NCI-H2081 treated with DMSO at 0.1 percent for 48 hours (cell line): ENCODE results near the gene ZSCAN26.
A peak's percentile ranks its signal among the peaks of the same experiment; 100 is the strongest.
"Not testable (repeated sequence)": the region's sequence is repeated elsewhere in the genome, so short reads cannot be mapped to it uniquely, and the experiment has no call there.

Source experiments
- DNase-seq: peaks from one replicate; lab custom pipeline; 2025; lab: John Stamatoyannopoulos, UW

Gene ZSCAN26

DNA sequence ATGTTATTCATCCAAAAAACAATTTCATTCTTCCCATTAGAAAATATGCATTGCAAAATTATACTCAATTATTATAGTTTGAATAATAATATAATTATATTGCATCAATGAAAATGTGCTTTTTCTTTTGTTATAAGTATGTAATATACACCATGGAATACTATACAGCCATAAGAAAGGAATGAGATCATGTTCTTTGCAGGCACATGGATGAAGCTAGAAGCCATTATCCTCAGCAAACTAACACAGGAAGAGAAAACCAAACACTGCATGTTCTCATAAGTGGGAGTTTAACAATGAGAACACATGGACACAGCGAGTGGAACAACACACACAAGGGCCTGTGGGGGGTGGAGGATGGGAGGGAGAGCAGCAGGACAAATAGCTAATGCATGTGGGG is 9.9 kb upstream of the ZSCAN26 start:
- DNase-seq = no peak

DNA sequence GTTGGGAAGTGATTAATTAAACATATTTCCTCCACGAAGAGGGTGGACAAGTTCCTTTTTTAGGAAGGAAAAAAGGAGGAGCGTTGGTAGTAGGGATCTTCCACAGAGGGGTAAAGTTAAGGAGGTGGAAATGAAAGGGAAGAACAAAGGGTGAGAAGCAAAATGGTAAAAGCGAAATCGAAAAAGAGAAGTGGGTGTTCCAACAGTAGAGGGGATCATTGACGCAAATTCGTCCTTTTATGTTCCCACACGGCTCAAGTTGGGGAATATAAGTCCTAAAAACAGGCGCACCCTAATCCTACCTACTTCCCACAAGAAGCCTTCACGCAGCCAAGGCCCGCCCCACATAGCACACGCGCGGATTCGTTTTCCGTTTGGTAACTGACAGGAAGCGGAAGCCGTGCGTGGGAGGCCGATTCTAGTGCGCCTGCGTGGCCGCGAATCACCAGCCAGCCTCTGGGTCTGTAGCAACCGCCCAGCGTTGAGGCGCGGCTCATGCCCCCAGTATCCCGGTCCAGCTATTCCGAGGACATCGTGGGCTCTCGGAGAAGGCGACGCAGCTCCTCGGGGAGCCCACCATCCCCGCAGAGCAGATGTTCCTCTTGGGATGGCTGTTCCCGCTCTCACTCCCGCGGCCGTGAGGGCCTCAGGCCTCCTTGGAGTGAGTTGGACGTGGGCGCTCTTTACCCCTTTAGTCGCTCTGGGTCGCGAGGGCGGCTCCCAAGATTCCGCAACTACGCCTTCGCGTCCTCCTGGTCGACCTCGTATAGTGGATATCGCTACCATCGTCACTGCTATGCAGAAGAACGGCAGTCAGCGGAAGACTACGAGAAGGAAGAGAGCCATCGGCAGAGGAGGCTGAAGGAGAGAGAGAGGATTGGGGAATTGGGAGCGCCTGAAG is 7.8 kb upstream of the ZSCAN26 start, which contains the start of gene NKAPL:
Gene NKAPL, plus strand, starts transcription at position 421 of the 901 bp plus-strand sequence. Its CDS starts 75 bp downstream, at position 496.
- DNase-seq = no peak

GRCh38 chr6:28263922-28264321 is 3.0 kb upstream of the ZSCAN26 start:
- DNase-seq = no peak

DNA sequence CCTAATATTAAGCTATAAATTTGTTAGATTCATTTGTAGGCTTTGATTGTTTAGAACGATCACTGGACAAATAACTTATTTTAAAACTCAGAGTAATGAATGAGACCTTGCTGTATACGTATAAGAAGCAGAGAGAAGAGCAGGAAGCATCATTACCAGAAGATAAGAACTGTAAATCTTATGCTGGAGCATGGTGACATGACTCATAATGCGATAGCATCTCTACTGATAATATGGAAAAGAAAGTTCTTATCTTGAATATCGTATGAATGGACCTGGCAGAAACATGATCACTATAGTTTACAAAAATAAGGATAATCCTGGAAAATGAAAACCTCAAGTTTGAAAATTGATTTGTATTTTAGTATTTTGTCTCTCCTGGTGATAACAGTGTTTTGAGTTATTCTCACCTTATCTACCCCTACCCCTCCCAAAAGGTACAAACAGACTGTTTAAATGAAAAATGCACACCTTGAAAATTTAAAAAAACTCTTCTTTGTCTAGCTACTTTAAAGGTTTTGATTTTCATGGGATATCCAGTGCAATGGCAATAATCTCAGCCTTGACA is 2.0 kb upstream of the ZSCAN26 start:
- DNase-seq = no peak

GRCh38 chr6:28266563-28266961 is 381 bp upstream of the ZSCAN26 start:
- DNase-seq = no peak

DNA sequence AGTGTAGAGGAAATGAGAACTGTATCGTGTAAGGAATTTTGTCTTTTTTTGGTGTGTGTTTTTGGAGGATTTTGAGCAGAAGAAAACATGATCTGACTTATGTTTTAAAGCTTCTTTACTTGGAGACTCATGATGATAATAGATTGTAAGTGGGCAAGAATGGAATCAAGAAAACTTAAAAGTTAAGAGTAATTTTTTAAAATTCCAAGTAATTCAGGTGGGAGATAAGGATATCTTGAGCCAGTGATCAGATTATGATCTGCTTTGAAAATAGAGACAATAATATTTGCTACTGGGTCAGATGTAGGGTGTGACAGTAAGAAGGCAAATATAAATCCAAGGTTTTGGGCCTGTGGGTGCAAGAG is 734 bp downstream of the ZSCAN26 start:
- DNase-seq = no peak

DNA sequence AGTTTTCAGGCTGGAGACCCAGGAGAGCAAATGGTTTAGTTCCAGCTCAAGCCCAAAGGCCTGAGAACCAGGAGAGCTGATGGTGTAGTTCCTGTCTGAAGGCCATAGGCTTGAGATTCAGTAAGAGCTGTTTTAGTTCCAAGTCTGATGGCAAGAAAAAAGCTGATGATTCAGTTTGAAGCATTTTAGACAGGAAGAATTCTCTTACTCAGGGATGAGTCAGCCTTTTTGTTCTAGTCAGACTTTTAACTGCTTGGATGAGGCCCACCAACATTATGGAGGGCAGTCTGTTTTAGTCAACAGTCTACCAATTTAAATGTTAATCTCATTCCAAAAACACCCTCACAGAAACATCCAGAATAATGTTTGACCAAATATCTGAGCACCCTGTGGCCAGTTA is 2.5 kb downstream of the ZSCAN26 start:
- DNase-seq = no peak

DNA sequence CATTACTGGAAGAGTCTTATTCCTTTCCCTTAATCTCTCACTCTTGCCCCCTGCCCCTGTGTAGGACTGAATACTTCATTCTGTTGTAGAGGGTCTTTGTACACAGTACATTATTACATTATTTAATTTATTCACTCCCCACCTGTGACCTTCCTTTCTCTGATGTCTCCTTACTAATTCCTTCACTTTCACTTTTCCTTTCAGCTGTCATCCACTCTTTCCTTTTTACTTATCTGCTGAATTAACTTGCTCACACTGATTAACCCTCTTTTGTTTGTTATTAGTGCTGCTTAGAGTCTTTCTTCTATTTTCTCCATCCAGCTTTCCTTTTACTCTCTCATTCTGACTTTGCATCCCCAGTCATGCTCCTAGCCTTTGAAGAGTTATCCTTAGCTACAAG is 7.9 kb downstream of the ZSCAN26 start:
- DNase-seq = no peak

DNA sequence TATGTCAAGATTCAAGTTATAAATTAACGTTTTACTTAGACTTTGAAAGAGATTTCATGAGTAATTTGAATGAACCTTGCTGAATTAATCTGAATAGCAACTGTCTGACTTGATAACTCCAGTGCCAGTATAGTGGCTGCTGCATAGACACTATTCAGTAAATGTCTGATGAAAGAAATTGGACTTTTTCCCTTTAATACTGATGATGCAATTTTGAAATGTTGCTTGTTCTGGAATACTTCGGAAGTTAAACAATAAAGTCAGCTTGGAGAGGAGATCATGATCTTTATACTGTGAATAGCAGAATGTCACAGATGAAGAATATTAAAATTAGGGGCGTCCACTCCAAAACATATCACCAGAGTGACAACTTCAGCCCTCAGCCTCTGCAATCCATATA is 10.8 kb downstream of the ZSCAN26 start:
- DNase-seq = no peak

- no peak for DNase-seq
Measured at GRCh38 chr6:28280595-28281287, 13.8 kb downstream of the ZSCAN26 start.

DNA sequence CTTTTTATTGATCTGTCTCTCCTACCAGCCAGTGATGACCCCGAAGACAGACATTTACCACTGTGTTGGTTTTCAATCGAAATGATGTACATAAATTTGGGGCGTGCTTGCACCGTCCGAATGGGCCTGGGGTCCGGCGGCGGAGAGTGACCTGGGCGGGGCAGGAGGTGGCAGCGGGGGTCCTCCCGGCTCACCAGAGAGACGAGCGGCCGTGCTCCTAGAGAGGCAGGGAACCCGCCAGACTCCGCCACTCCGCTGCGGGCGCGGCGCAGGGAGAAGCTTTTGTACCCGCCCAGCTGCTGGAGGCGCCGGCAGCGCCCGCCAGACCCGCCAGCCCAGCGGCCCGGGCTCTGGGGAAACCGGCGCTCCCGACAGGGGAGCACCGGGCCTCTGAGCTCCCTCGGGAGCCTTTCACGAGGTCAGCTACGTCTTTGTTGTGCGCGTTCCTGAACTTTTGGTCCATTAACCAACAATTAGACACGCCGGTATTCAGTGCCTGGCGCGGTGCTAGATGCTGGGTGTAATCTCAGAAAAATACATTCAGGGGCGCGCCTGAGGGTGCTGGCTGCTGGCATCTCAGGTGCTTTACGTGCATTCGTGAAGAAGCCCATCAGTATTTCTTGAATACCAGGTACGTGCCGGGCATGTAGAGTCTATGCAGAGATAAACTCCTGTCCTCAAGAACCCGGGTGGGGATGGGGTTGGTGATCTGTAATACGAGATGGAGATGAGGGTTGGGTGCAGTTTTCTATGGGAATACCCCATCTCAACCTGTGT is 14.5 kb downstream of the ZSCAN26 start, which contains the start of gene PGBD1:
Gene PGBD1, plus strand, starts transcription at position 285 of the 777 bp plus-strand sequence. CDS start 2,242 bp downstream, outside the sequence.
- peak; percentile 36 for DNase-seq

GRCh38 chr6:28282926-28283325 is 16.0 kb downstream of the ZSCAN26 start:
- no peak for DNase-seq

GRCh38 chr6:28291573-28291972 is 24.6 kb downstream of the ZSCAN26 start:
- DNase-seq = no peak

GRCh38 chr6:28295326-28295725 is 28.4 kb downstream of the ZSCAN26 start:
- no peak for DNase-seq

DNA sequence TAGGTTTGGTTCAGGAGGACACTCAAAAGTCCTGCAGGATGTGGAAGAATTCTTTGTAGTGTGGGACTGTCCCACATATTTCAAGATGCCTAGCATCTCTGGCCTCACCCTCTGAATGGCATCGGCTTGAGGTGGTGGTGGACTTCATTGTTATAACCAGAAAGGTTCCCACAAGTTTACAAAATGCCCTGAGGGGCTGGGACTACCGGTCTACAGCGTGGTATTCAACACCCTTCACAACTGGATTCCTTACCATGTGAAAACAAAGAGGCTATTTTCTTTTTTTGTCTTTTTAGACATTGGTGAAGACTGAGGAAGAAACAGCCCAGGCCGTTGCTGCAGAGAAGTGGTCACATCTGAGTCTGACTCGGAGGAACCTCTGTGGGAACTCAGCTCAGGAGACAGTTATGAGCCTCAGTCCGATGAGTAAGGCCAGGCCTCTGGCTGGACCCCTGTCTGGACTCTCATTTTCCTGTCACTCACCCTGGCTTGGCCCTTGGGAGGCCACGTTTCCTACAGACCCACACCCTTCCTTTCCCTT is 29.6 kb downstream of the ZSCAN26 start:
- no peak for DNase-seq

- DNase-seq = no peak
Measured at GRCh38 chr6:28303570-28303969, 36.6 kb downstream of the ZSCAN26 start.

- not testable (repeated sequence) for DNase-seq
Measured at GRCh38 chr6:28306363-28306762, 39.4 kb downstream of the ZSCAN26 start.

DNA sequence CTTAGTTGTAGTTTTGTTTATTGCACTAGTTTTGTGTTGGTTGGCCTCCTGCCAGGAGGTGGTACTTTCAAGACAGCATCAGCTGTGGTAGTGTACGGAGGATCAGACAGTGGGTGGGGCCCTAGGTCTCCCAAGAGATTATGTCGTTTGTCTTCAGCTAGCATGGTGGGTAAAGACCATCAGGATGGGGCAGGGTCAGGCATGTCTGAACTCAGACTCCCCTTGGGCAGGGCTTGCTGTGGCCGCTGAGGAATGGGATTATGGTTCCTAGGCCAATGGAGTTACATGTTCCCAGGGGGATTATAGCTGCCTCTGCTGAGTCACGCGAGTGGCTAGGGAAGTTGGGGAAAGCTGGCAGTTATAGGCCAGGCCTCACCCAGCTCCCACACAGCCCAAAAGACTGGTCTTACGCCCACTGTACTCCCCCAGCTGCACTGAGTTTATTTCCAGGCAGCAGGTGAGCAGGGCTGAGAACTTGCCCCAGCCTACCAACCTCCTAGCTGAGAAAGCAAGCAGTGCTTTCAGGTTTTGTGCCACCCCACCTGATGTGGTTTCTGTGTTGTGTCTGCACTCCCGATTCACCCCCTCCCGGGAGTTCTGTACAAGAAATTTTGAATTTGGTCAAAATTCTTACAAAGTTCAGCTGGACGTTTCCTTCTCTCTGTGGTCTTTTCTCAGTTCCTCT is 44.3 kb downstream of the ZSCAN26 start:
- DNase-seq = no peak

DNA sequence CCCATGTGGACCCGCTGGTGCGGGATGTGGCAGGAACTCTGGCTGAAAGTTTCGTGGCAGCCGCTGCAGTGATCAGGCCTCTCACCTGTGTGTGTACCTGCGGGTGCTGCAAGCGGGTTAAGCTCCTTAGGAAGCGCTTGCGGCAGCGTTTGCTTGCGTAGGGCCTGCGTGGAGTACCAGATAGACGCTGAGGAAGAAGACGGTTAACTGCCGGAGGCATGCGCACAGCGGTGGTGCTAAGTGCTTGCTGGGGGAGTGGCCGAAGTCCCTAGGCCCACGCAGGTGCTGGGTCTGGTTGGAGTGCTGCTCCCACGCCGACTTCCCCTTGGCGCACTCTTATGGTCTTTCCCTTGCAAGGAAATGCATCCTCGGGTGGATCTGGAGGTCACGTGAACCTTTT is 46.0 kb downstream of the ZSCAN26 start:
- DNase-seq = no peak

DNA sequence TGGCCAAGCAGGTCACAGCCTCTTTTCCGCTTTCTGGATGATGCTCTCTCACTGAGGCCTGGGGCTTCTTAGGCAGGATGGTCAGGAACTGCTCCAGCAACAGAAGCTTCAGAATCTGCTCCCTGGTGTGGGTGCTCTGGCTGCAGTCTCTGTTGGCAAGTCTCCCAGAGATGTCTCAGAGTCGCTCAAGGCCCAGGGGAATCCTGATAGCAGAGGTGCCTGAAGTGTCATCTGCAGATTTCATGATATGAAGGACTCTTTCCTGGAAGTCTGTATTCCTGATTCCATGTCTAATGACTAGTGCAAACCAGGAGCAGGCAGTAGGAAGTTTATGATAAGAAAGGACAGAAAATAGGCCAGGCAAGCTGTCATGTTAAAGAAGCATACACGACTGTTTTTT is 48.7 kb downstream of the ZSCAN26 start:
- DNase-seq = no peak

GRCh38 chr6:28317866-28318265 is 50.9 kb downstream of the ZSCAN26 start:
- DNase-seq = not testable (repeated sequence)
